A549 (cell line): Measurements from ENCODE around the gene STK16. TPM values are rescaled to one million over a fixed set of nuclear protein-coding genes. Genes with fewer than 3 reads are reported as not detected.

Source experiments
- ATAC-seq, 2 experiments: fragments of 200-7000 bp in 1 of 2; fragments of >200 bp in 1 of 2; cut with Nextera tagmentation in 1 of 2; cut with Tn5 transposase in 1 of 2; 3 replicates each; pipeline versions ENCODE4 v1.8.0 to v1.9.1; 2018 to 2020; ENCODE audit warnings: mild to moderate bottlenecking in 1 of 2, moderate library complexity in 1 of 2
- CTCF ChIA-PET: fragments of 300-600 bp; sonication (Branson Sonifier 250); formaldehyde crosslinking; extraction: SDS; loops from one replicate; lab custom pipeline; 2021; ENCODE audit warnings: antibody characterized with exemption, inconsistent platforms; lab: Yijun Ruan, JAX
- POLR2A ChIA-PET: fragments of 350-600 bp; formaldehyde crosslinking; extraction: SDS; loops from one replicate; lab custom pipeline; 2021; ENCODE audit warnings: antibody characterized with exemption, inconsistent platforms; lab: Yijun Ruan, JAX
- DNase-seq, 2 experiments: peaks; one replicate each; pipeline versions ENCODE4 v3.0.0 to v3.0.0-alpha.2; 2011 to 2016; ENCODE audit warnings: low read depth in 1 of 2, low spot score in 1 of 2
- FAIRE-seq: peaks from 2 replicates; lab custom pipeline; 2011; peaks lifted over from hg19 to GRCh38; lab: Jason Lieb, UNC
- H3K27ac ChIP-seq, 2 experiments: fragments of >200 bp; sonication (Bioruptor Twin); formaldehyde crosslinking; 3 replicates each; pipeline ENCODE4 v1.5.1; 2016 to 2017
- H3K4me1 ChIP-seq: fragments of >200 bp; sonication (Bioruptor Twin); formaldehyde crosslinking; 3 replicates; pipeline ENCODE4 v1.6.1; 2016
- H3K4me2 ChIP-seq: fragments of >200 bp; sonication (Bioruptor Twin); formaldehyde crosslinking; 3 replicates; pipeline ENCODE4 v1.6.1; 2016
- H3K4me3 ChIP-seq: fragments of >200 bp; sonication (Bioruptor Twin); formaldehyde crosslinking; 3 replicates; pipeline ENCODE4 v1.5.1; 2016
- H3K9me3 ChIP-seq: fragments of >200 bp; sonication (Bioruptor Twin); formaldehyde crosslinking; 3 replicates; pipeline ENCODE4 v1.6.1; 2016
- ATOH8 ChIP-seq: fragments of 250-450 bp; sonication (Bioruptor Pico); IDR thresholded peaks from 2 replicates; pipeline ENCODE4 v1.5.0; 2020; ENCODE audit warnings: low read depth, mild to moderate bottlenecking, moderate library complexity
- BHLHE40 ChIP-seq: IDR thresholded peaks from 2 replicates; pipeline ENCODE4 v1.6.1; 2012; ENCODE audit warnings: low read depth, low read length, inconsistent platforms
- CBX2 ChIP-seq: fragments of 200-600 bp; sonication (generic); IDR thresholded peaks from 2 replicates; pipeline ENCODE4 v1.6.1; 2016; ENCODE audit warnings: low read depth, mild to moderate bottlenecking, borderline replicate concordance
- CHD2 ChIP-seq: fragments of 150-350 bp; IDR thresholded peaks from 2 replicates; pipeline ENCODE4 v1.6.1; 2014; ENCODE audit warnings: low read length; ENCODE audit not compliant: partially characterized antibody
- CHD4 ChIP-seq: fragments of 200-600 bp; sonication (generic); IDR thresholded peaks from 2 replicates; pipeline ENCODE4 v1.6.1; 2016; ENCODE audit warnings: antibody characterized with exemption, mild to moderate bottlenecking, borderline replicate concordance
- ELK1 ChIP-seq: fragments of 150-350 bp; IDR thresholded peaks from 2 replicates; pipeline ENCODE4 v1.6.1; 2014; ENCODE audit warnings: low read depth, mild to moderate bottlenecking, low read length
- EP300 ChIP-seq, 2 experiments: fragments of >200 bp; sonication (Bioruptor Twin); formaldehyde crosslinking; IDR thresholded peaks; 2 replicates in 1 of 2; 3 replicates in 1 of 2; pipeline ENCODE4 v1.6.1; 2016 to 2017
- FOSB ChIP-seq: fragments of 250-450 bp; sonication (Bioruptor Pico); IDR thresholded peaks from 2 replicates; pipeline ENCODE4 v1.5.0; 2020; ENCODE audit warnings: mild to moderate bottlenecking, moderate library complexity
- HMGXB4 ChIP-seq: fragments of 250-450 bp; sonication (Bioruptor Pico); IDR thresholded peaks from 2 replicates; pipeline ENCODE4 v1.5.0; 2021; ENCODE audit warnings: mild to moderate bottlenecking, moderate library complexity, borderline replicate concordance
- HOXA7 ChIP-seq: fragments of 250-450 bp; sonication (Bioruptor Pico); IDR thresholded peaks from 2 replicates; pipeline ENCODE4 v1.5.0; 2020; ENCODE audit warnings: mild to moderate bottlenecking, moderate library complexity
- KDM5A ChIP-seq: fragments of 200-600 bp; sonication (generic); IDR thresholded peaks from 2 replicates; pipeline ENCODE4 v1.6.1; 2016; ENCODE audit warnings: antibody characterized with exemption, mild to moderate bottlenecking
- MAX ChIP-seq: IDR thresholded peaks from 2 replicates; pipeline ENCODE4 v1.6.1; 2012
- MAZ ChIP-seq: fragments of 150-350 bp; IDR thresholded peaks from 2 replicates; pipeline ENCODE4 v1.6.1; 2014; ENCODE audit warnings: antibody characterized with exemption, low read depth, low read length, borderline replicate concordance
- NR3C1 ChIP-seq: fragments of >200 bp; sonication (Bioruptor Twin); formaldehyde crosslinking; IDR thresholded peaks from 3 replicates; pipeline ENCODE4 v1.6.1; 2017
- PBX3 ChIP-seq: IDR thresholded peaks from 2 replicates; pipeline ENCODE4 v1.6.1; 2012
- PHF8 ChIP-seq: fragments of 200-600 bp; sonication (generic); IDR thresholded peaks from 2 replicates; pipeline ENCODE4 v1.6.1; 2016; ENCODE audit warnings: low read depth, mild to moderate bottlenecking, antibody characterized with exemption, moderate library complexity, borderline replicate concordance
- POLR2AphosphoS2 ChIP-seq: conservative IDR thresholded peaks from 2 replicates; pipeline ENCODE4 v1.6.1; 2012; ENCODE audit warnings: low read length, improper control_type of control experiment, inconsistent platforms
- RAD21 ChIP-seq, 2 experiments: fragments of >200 bp in 1 of 2; sonication (Bioruptor Twin) in 1 of 2; formaldehyde crosslinking in 1 of 2; IDR thresholded peaks in 1 of 2; conservative IDR thresholded peaks in 1 of 2; 2 replicates in 1 of 2; 3 replicates in 1 of 2; pipeline ENCODE4 v1.6.1; 2012 to 2018; ENCODE audit warnings: inconsistent platforms in 1 of 2
- SREBF2 ChIP-seq: fragments of 450-650 bp; IDR thresholded peaks from 2 replicates; pipeline ENCODE4 v1.6.1; 2014; ENCODE audit warnings: mild to moderate bottlenecking, moderate library complexity
- ZFP36 ChIP-seq: fragments of 450-650 bp; IDR thresholded peaks from 2 replicates; pipeline ENCODE4 v1.6.1; 2014; ENCODE audit warnings: borderline replicate concordance; ENCODE audit not compliant: partially characterized antibody
- ZSCAN20 ChIP-seq: fragments of 250-450 bp; sonication (Bioruptor Pico); IDR thresholded peaks from 2 replicates; pipeline ENCODE4 v1.8.0; 2022; ENCODE audit warnings: mild to moderate bottlenecking, moderate library complexity
- WGBS: methylation state at CpG from one replicate; pipeline ENCODE4 v1.1.6; 2017; ENCODE audit errors: missing lambda C conversion rate; 5-methylcytosine and 5-hydroxymethylcytosine counted together
- polyA plus RNA-seq, 4 experiments: library from polyadenylated mRNA; depleted of rRNA in 3 of 4; stranded (reverse); fragments of >200 nt; fragmentation: RNase III in 1 of 4; extraction: RNeasy Plus Mini Kit Qiagen cat#74134 plus additional on column Dnase treatment in 1 of 4; gene quantifications; 2 replicates in 3 of 4; 3 replicates in 1 of 4; pipeline ENCODE4 v1.2.3, GENCODE V29; 2011 to 2017

STK16 gene
- polyA plus RNA-seq, 2 of the 4 experiments (the other 2 are of a cell fraction): 37.0 to 43.3 TPM

GRCh38 chr2:219291394-219291793 lies 46.1 kb downstream of the STK16 start:
- WGBS: 82% methylated on average over 7 of the region's 7 CpGs
- no peak overlapping the region for H3K4me3 ChIP-seq
- FAIRE-seq (no peak), ATAC-seq (no peak), DNase-seq (no peak)
- no peak for TF ChIP-seq NR3C1
- TF ChIP-seq PBX3: no peak
- TF ChIP-seq ZFP36: no peak
- TF ChIP-seq ZSCAN20: no peak
- TF ChIP-seq ELK1: no peak
- no peak for TF ChIP-seq KDM5A
- no peak for TF ChIP-seq RAD21 (conservative IDR thresholded peaks at IDR 0.05 in 1 of 2, IDR thresholded peaks at IDR 0.05 in 1 of 2)
- TF ChIP-seq FOSB (CRISPR knock-in tag): no peak
- TF ChIP-seq MAX: no peak
- TF ChIP-seq POLR2AphosphoS2: no peak
- TF ChIP-seq HOXA7 (CRISPR knock-in tag): no peak
- TF ChIP-seq MAZ: no peak
- ChIA-PET CTCF (interaction anchor here (0.6 to 16.3 kb wide), 11 partner anchors 9 to 338 kb away, joined by 3 to 540 read pairs (median 56); partner anchors contain the start of genes ANKZF1, ATG9A, CNPPD1 and DNAJB2), POLR2A (interaction anchor here (0.9 kb wide), 1 partner anchor 13 kb away, joined by 3 read pairs; the partner anchor contains the start of gene DNAJB2)
- no peaks in the 10 kb centered on the region for H3K9me3 ChIP-seq
- H3K27ac ChIP-seq: no peak overlapping the region
- H3K4me2 ChIP-seq: no peak overlapping the region
- H3K4me1 ChIP-seq: peaks cover 27% of the 10 kb centered on the region

- 46% methylated on average over 4 of the region's 4 CpGs for WGBS
- no peak for DNase-seq
- Histone ChIP-seq H3K4me2 (no peak overlapping the region), H3K4me3 (no peak overlapping the region), H3K27ac (no peak overlapping the region), H3K9me3 (no peaks in the 10 kb centered on the region), H3K4me1 (peaks cover 26% of the 10 kb centered on the region)
- no peak for TF ChIP-seq CHD2
- TF ChIP-seq SREBF2: no peak
- TF ChIP-seq ATOH8 (CRISPR knock-in tag): no peak
- TF ChIP-seq CBX2: no peak
- TF ChIP-seq CHD4: no peak
- no peak for TF ChIP-seq EP300 (IDR thresholded peaks at IDR 0.05)
- no peak for TF ChIP-seq BHLHE40
- no peak for TF ChIP-seq HMGXB4 (CRISPR knock-in tag)
- no peak for TF ChIP-seq PHF8
- TF ChIP-seq KDM5A: no peak
- CTCF ChIA-PET: interaction anchor here (1.8 to 16.3 kb wide), 9 partner anchors 8 to 233 kb away, joined by 5 to 540 read pairs (median 86); partner anchors contain the start of genes ABCB6, ANKZF1, ATG9A and CNPPD1
- no peak for ATAC-seq
- FAIRE-seq: no peak
- POLR2A ChIA-PET: no interaction called here
Measured at GRCh38 chr2:219291910-219292490, 46.7 kb downstream of the STK16 start.
